ENCODE measurements around the gene ZRSR2. TPM values are rescaled to one million over a fixed set of nuclear protein-coding genes. Genes with fewer than 3 reads are reported as not detected.

Gene ZRSR2
- polyA plus RNA-seq, 1 of the 3 experiments (the other 2 are of a cell fraction), result 14.3 TPM

DNA sequence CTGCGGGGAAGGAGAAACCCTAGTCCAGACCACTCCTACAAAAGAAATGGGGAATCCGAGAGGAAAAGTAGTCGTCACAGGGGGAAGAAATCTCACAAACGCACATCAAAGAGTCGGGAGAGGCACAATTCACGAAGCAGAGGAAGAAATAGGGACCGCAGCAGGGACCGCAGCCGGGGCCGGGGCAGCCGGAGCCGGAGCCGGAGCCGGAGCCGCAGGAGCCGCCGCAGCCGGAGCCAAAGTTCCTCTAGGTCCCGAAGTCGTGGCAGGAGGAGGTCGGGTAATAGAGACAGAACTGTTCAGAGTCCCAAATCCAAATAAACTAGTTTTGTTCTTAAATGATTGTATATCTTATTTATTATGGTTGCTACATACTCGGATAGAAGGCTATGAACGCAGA is 32.6 kb downstream of the ZRSR2 start (continued):
- no peak for TF ChIP-seq EZH2phosphoT487 (IDR thresholded peaks at IDR 0.05; ENCODE audit: borderline replicate concordance, low read depth)
- TF ChIP-seq EP300 (IDR thresholded peaks at IDR 0.05; ENCODE audit: borderline replicate concordance in 1 of 2, low read depth in 1 of 2, low read length in 1 of 2), result no peak
- no peak for TF ChIP-seq GATA2 (CRISPR knock-in tag; IDR thresholded peaks at IDR 0.05)

DNA sequence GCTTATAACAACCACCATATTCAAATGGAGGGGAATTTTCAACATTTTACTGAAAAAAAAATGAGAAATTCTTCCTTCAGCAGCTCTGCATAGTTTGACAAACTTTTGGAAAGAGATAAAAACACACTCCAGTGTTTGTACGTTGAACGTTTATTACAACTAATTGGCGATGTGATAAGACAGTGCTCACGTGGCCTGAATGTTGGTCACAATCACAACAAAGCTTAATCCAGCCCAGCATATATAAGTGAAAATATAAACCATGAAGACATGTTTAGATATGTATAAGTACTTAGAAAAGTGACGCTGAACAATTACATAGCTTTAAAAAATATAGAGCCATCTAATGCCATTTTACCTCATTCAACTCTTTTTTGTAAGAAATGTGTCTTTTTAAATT is 35.7 kb downstream of the ZRSR2 start:
- no peaks in the 10 kb centered on the region for H3K9me3 ChIP-seq
- H3K9ac ChIP-seq, result no peak overlapping the region
- no peak overlapping the region for H3K27ac ChIP-seq (ENCODE audit: low read depth in 2 of 2, low read length in 1 of 2)
- TF ChIP-seq, protein P1, sequence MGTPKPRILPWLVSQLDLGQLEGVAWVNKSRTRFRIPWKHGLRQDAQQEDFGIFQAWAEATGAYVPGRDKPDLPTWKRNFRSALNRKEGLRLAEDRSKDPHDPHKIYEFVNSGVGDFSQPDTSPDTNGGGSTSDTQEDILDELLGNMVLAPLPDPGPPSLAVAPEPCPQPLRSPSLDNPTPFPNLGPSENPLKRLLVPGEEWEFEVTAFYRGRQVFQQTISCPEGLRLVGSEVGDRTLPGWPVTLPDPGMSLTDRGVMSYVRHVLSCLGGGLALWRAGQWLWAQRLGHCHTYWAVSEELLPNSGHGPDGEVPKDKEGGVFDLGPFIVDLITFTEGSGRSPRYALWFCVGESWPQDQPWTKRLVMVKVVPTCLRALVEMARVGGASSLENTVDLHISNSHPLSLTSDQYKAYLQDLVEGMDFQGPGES (IDR thresholded peaks at IDR 0.05; ENCODE audit: low read depth, low read length), result no peak
- TF ChIP-seq, protein P2, sequence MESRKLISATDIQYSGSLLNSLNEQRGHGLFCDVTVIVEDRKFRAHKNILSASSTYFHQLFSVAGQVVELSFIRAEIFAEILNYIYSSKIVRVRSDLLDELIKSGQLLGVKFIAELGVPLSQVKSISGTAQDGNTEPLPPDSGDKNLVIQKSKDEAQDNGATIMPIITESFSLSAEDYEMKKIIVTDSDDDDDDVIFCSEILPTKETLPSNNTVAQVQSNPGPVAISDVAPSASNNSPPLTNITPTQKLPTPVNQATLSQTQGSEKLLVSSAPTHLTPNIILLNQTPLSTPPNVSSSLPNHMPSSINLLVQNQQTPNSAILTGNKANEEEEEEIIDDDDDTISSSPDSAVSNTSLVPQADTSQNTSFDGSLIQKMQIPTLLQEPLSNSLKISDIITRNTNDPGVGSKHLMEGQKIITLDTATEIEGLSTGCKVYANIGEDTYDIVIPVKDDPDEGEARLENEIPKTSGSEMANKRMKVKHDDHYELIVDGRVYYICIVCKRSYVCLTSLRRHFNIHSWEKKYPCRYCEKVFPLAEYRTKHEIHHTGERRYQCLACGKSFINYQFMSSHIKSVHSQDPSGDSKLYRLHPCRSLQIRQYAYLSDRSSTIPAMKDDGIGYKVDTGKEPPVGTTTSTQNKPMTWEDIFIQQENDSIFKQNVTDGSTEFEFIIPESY (IDR thresholded peaks at IDR 0.05; ENCODE audit: borderline replicate concordance, low read depth), result no peak
- TF ChIP-seq FOSL2 (IDR thresholded peaks at IDR 0.05; ENCODE audit: borderline replicate concordance, low read depth) (no peak), TEAD4 (IDR thresholded peaks at IDR 0.05; ENCODE audit: borderline replicate concordance, insufficient read depth) (no peak), RXRA (IDR thresholded peaks at IDR 0.05; ENCODE audit: borderline replicate concordance, low read depth) (no peak), POLR2AphosphoS5 (IDR thresholded peaks at IDR 0.05; ENCODE audit: low read depth, low read length) (no peak), FOXM1 (IDR thresholded peaks at IDR 0.05; ENCODE audit: low read depth) (no peak), MEF2A (IDR thresholded peaks at IDR 0.05; ENCODE audit: borderline replicate concordance, low read depth) (no peak)
- TF ChIP-seq, protein P3, sequence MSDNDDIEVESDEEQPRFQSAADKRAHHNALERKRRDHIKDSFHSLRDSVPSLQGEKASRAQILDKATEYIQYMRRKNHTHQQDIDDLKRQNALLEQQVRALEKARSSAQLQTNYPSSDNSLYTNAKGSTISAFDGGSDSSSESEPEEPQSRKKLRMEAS (IDR thresholded peaks at IDR 0.05; ENCODE audit: low read depth), result no peak
- TF ChIP-seq, protein P4, sequence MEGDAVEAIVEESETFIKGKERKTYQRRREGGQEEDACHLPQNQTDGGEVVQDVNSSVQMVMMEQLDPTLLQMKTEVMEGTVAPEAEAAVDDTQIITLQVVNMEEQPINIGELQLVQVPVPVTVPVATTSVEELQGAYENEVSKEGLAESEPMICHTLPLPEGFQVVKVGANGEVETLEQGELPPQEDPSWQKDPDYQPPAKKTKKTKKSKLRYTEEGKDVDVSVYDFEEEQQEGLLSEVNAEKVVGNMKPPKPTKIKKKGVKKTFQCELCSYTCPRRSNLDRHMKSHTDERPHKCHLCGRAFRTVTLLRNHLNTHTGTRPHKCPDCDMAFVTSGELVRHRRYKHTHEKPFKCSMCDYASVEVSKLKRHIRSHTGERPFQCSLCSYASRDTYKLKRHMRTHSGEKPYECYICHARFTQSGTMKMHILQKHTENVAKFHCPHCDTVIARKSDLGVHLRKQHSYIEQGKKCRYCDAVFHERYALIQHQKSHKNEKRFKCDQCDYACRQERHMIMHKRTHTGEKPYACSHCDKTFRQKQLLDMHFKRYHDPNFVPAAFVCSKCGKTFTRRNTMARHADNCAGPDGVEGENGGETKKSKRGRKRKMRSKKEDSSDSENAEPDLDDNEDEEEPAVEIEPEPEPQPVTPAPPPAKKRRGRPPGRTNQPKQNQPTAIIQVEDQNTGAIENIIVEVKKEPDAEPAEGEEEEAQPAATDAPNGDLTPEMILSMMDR (IDR thresholded peaks at IDR 0.05), result no peak
- H3F3A ChIP-seq (replicated peaks; ENCODE audit: insufficient read depth), result peaks cover 5% of the 10 kb centered on the region
- ChIA-PET CTCF (interaction anchor here (1.8 kb wide), 1 partner anchor 10 kb away, joined by 5 read pairs; no protein-coding TSS in a partner anchor), POLR2A (no interaction called here)
- no peaks in the 10 kb centered on the region for H3K79me2 ChIP-seq (ENCODE audit: insufficient read depth)
- H3K4me1 ChIP-seq (ENCODE audit: control insufficient read depth in 1 of 2, insufficient read depth in 2 of 2, low read depth in 1 of 2, low read length in 1 of 2), result no peaks in the 10 kb centered on the region
- no peak overlapping the region for H2AFZ ChIP-seq (ENCODE audit: low read depth)
- no peak overlapping the region for H3K4me3 ChIP-seq (ENCODE audit: low read depth in 2 of 2, low read length in 1 of 2)
- H3K36me3 ChIP-seq (replicated peaks in 1 of 2; ENCODE audit: control insufficient read depth in 1 of 2, insufficient read depth in 2 of 2, low read length in 1 of 2), result peaks cover 59 to 62% of the 10 kb centered on the region in 2 experiments
- 93% methylated on average over 5 of the region's 5 CpGs for WGBS (ENCODE audit: low lambda C conversion rate)
- no peak overlapping the region for H3K4me2 ChIP-seq
- no peaks in the 10 kb centered on the region for H3K27me3 ChIP-seq (ENCODE audit: insufficient read depth)
- H4K20me1 ChIP-seq (ENCODE audit: insufficient read depth), result no peaks in the 10 kb centered on the region
- no peaks in the 10 kb centered on the region for H3K9me2 ChIP-seq
- DNase-seq, result no peak
